PC-3 (cell line): ENCODE results near the gene NSUN3.

Source experiments
- CTCF ChIP-seq: fragments of 300-600 bp; sonication (generic); conservative IDR thresholded peaks from 2 replicates; pipeline ENCODE4 v1.5.1; 2017; ENCODE audit warnings: antibody characterized with exemption, low read depth, mild to moderate bottlenecking, low read length
- EZH2 ChIP-seq: fragments of 300-600 bp; sonication (generic); IDR thresholded peaks from one replicate; pipeline ENCODE4 v1.6.1; 2017; ENCODE audit warnings: antibody characterized with exemption, mild to moderate bottlenecking, low read length; ENCODE audit not compliant: unreplicated experiment

- TF ChIP-seq CTCF (no peak), EZH2 (no peak)
Observed at GRCh38 chr3:94049267-94049666, 13.6 kb upstream of the NSUN3 start.
